Naive B cell (primary cell): Measurements from ENCODE around the gene APRT. TPM values are rescaled to one million over a fixed set of nuclear protein-coding genes. Genes with fewer than 3 reads are reported as not detected.
A peak's percentile ranks its signal among the peaks of the same experiment; 100 is the strongest.

ENCODE experiments used
- ATAC-seq, 2 donors: fragments of 150-1000 bp; cut with Tn5 transposase; 2 replicates each; pipeline ENCODE4 v1.10.0; 2021; ENCODE audit warnings: low read depth in 2 of 2, mild to moderate bottlenecking in 2 of 2, moderate library complexity in 2 of 2
- DNase-seq: peaks from one replicate; pipeline ENCODE4 v3.0.0; 2022
- H3K27ac Mint-ChIP-seq, 6 donors: one replicate each; pipeline ENCODE4 v1.8.0; 2020 to 2022; ENCODE audit warnings: mild to moderate bottlenecking in 6 of 6, mixed read lengths in 6 of 6, moderate library complexity in 5 of 6, inconsistent platforms in 2 of 6
- H3K27me3 Mint-ChIP-seq, 3 donors: one replicate each; pipeline ENCODE4 v1.8.0; 2021 to 2022; ENCODE audit warnings: mixed read lengths in 3 of 3, mild to moderate bottlenecking in 1 of 3
- H3K36me3 Mint-ChIP-seq, 2 donors: one replicate each; pipeline ENCODE4 v1.8.0; 2020 to 2022; ENCODE audit warnings: mixed read lengths in 2 of 2, inconsistent platforms in 1 of 2, mild to moderate bottlenecking in 1 of 2
- H3K4me1 Mint-ChIP-seq, 3 donors: one replicate each; pipeline ENCODE4 v1.8.0; 2020 to 2022; ENCODE audit warnings: mixed read lengths in 3 of 3, inconsistent platforms in 1 of 3, mild to moderate bottlenecking in 1 of 3, moderate library complexity in 1 of 3
- H3K4me3 Mint-ChIP-seq, 8 donors: one replicate each; pipeline ENCODE4 v1.8.0; 2020 to 2022; ENCODE audit warnings: mild to moderate bottlenecking in 8 of 8, mixed read lengths in 8 of 8, moderate library complexity in 8 of 8, inconsistent platforms in 2 of 8
- H3K9me3 Mint-ChIP-seq, 7 donors: one replicate each; pipeline ENCODE4 v1.8.0; 2020 to 2022; ENCODE audit warnings: mixed read lengths in 7 of 7, mild to moderate bottlenecking in 5 of 7, inconsistent platforms in 2 of 7, moderate library complexity in 1 of 7
- polyA plus RNA-seq, 6 donors: library from polyadenylated mRNA; unstranded; fragments of 300-500 nt; fragmentation: Illumina TruSeq; gene quantifications; one replicate each; pipeline ENCODE4 v1.2.3, GENCODE V29; 2021; ENCODE audit warnings: low read depth in 6 of 6

Gene APRT
- polyA plus RNA-seq, 6 donors from 2014 or later = 330 to 484 (median 384) TPM

- DNase-seq = no peak
- H3K27ac Mint-ChIP-seq = peak overlapping the region in 2 of 6 donors; percentile 26 to 62
Measured at GRCh38 chr16:88804552-88805339, 7.0 kb downstream of the APRT start.

GRCh38 chr16:88804173-88804551, 7.6 kb downstream of the APRT start:
- ATAC-seq = no peak
- Mint-ChIP-seq H3K36me3 (no peaks in the 10 kb centered on the region), H3K9me3 (no peaks in the 10 kb centered on the region), H3K27ac (peak overlapping the region in 2 of 6 donors; percentile 26 to 62), H3K27me3 (no peaks in the 10 kb centered on the region), H3K4me1 (peaks cover 14 to 28% (median 26%) of the 10 kb centered on the region in 3 donors), H3K4me3 (peak overlapping the region; percentile 44 to 82 (median 61))
- DNase-seq = no peak

More at GRCh38 chr16:88804552-88805339, 7.0 kb downstream of the APRT start:
- Mint-ChIP-seq H3K27me3 (no peaks in the 10 kb centered on the region), H3K4me3 (peak overlapping the region in 6 of 8 donors; percentile 44 to 71 (median 57)), H3K9me3 (no peaks in the 10 kb centered on the region), H3K4me1 (peaks cover 14 to 30% (median 23%) of the 10 kb centered on the region in 3 donors), H3K36me3 (no peaks in the 10 kb centered on the region)
- no peak for ATAC-seq

GRCh38 chr16:88803264-88803987, 8.3 kb downstream of the APRT start, which contains the start of gene CDT1:
TSS of gene CDT1 (plus strand) at chr16:88803789. CDS start at chr16:88803832, 43 bp downstream.
- Mint-ChIP-seq H3K27ac (peak within 1 kb of the TSS; percentile 53 to 93 (median 88)), H3K4me3 (peak within 1 kb of the TSS; percentile 80 to 94 (median 88)), H3K36me3 (no peaks in the 10 kb centered on the region)

DNA sequence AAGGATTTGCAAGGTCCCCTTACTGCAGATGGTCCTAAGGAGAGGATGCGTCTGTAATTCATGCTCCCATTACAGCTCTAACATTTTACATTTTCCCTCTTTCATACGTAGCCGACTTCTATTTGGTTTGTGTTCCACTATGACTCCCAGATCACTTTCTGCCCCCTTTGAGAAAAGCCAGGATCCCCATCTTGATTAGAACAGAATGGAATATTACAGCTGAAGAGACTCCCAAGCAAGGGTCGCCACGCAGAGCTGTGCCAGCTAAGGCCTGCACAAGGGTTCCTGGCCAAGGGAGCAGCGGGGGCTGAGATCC, 11.5 kb downstream of the APRT start:
- Mint-ChIP-seq H3K4me1 (peaks cover 14 to 28% (median 26%) of the 10 kb centered on the region in 3 donors), H3K27me3 (no peaks in the 10 kb centered on the region), H3K9me3 (no peaks in the 10 kb centered on the region), H3K36me3 (no peaks in the 10 kb centered on the region), H3K27ac (peak overlapping the region in 1 of 6 donors; percentile 6), H3K4me3 (peak overlapping the region in 5 of 8 donors; percentile 3 to 91 (median 29))
- ATAC-seq (no peak), DNase-seq (no peak)

More at GRCh38 chr16:88803264-88803987, 8.3 kb downstream of the APRT start, which contains the start of gene CDT1:
- H3K9me3 Mint-ChIP-seq = no peaks in the 10 kb centered on the region
- no peaks in the 10 kb centered on the region for H3K27me3 Mint-ChIP-seq
- ATAC-seq (peak; percentile 53 to 65), DNase-seq (peak; percentile 79)
- peaks cover 14 to 28% (median 24%) of the 10 kb centered on the region in 3 donors for H3K4me1 Mint-ChIP-seq

- no peak for DNase-seq
- no peak for ATAC-seq
- H3K9me3 Mint-ChIP-seq = no peaks in the 10 kb centered on the region
- H3K27ac Mint-ChIP-seq = peak overlapping the region in 1 of 6 donors; percentile 6
- no peaks in the 10 kb centered on the region for H3K27me3 Mint-ChIP-seq
- H3K4me1 Mint-ChIP-seq = peaks cover 14 to 32% (median 31%) of the 10 kb centered on the region in 3 donors
- no peaks in the 10 kb centered on the region for H3K36me3 Mint-ChIP-seq
- H3K4me3 Mint-ChIP-seq = peak overlapping the region in 4 of 8 donors; percentile 3 to 91 (median 28)
Measured at GRCh38 chr16:88799569-88800276, 12.0 kb downstream of the APRT start.

GRCh38 chr16:88798772-88799455, 12.8 kb downstream of the APRT start:
- DNase-seq (no peak), ATAC-seq (no peak)
- H3K27me3 Mint-ChIP-seq = no peaks in the 10 kb centered on the region
- H3K9me3 Mint-ChIP-seq = no peaks in the 10 kb centered on the region
- H3K27ac Mint-ChIP-seq = no peak overlapping the region
- no peaks in the 10 kb centered on the region for H3K36me3 Mint-ChIP-seq
- H3K4me3 Mint-ChIP-seq = peak overlapping the region in 1 of 8 donors; percentile 30
- peaks cover 11 to 39% (median 34%) of the 10 kb centered on the region in 3 donors for H3K4me1 Mint-ChIP-seq

DNA sequence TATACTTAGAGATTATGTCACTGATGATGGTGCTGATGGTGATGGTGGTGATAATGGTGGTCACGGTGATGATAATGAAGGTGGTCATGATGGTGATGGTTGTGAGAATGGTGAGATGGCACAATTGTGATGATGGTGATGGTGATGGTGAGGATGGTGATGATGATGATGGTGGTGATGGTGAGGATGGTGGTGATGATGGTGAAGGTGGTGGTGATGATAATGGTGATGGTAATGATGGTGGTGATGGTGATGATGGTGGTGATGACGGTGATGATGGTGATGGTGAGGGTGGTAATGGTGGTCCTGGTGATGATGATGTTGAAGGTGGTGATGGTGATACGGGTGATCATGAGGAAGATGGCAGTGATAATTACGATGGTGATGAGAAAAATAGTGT, 13.7 kb downstream of the APRT start:
- Mint-ChIP-seq H3K27ac (no peak overlapping the region), H3K9me3 (no peaks in the 10 kb centered on the region), H3K27me3 (no peaks in the 10 kb centered on the region), H3K4me1 (peaks cover 11 to 47% (median 42%) of the 10 kb centered on the region in 3 donors), H3K36me3 (no peaks in the 10 kb centered on the region), H3K4me3 (no peak overlapping the region)
- DNase-seq = no peak
- ATAC-seq = no peak

GRCh38 chr16:88796278-88796677, 15.4 kb downstream of the APRT start:
- Mint-ChIP-seq H3K4me3 (no peak overlapping the region), H3K4me1 (peaks cover 18 to 50% (median 44%) of the 10 kb centered on the region in 3 donors), H3K9me3 (no peaks in the 10 kb centered on the region), H3K27ac (peak overlapping the region in 1 of 6 donors; percentile 74), H3K27me3 (no peaks in the 10 kb centered on the region), H3K36me3 (no peaks in the 10 kb centered on the region)
- DNase-seq (no peak), ATAC-seq (no peak)

DNA sequence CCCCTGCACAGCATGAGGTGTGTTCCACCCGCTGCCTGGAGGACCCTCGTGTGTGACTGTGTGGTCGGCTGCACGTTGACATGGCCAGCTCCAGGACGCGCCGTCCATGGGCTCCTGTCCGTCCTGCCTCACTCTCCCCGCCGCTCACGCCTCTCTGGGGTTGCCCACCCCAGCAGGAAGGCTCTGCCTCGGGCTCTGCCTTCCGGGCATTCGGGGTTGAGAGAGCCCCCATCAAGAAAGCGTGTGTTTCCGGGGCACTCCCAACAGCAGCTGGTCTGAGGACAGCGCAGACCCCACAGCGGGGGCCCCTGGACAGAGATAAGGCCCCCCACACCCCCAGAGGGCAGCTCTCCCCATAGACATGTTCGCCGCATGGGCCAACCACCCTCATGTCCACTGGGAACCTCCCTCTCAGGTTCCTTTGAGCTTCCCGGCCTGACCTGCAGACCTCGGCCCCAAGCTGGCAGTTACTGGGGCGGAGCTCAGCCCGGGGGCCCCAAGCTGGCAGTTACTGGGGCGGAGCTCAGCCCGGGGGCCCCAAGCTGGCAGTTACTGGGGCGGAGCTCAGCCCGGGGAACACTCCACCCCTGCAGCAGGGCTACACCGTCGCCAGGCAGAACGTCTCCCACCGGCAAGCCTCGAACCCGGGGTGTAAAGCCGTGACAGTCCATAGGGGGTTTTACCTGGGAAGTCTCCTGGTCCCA, 18.3 kb downstream of the APRT start:
- no peaks in the 10 kb centered on the region for H3K9me3 Mint-ChIP-seq
- peak; percentile 34 for ATAC-seq
- H3K4me1 Mint-ChIP-seq = peaks cover 25 to 53% (median 46%) of the 10 kb centered on the region in 3 donors

GRCh38 chr16:88792668-88793250, 19.0 kb downstream of the APRT start:
- Mint-ChIP-seq H3K9me3 (no peaks in the 10 kb centered on the region), H3K27me3 (no peaks in the 10 kb centered on the region), H3K36me3 (no peaks in the 10 kb centered on the region), H3K4me1 (peaks cover 25 to 53% (median 46%) of the 10 kb centered on the region in 3 donors), H3K4me3 (peak overlapping the region in 6 of 8 donors; percentile 22 to 69 (median 46)), H3K27ac (peak overlapping the region in 2 of 6 donors; percentile 14 to 38)
- DNase-seq = no peak
- no peak for ATAC-seq

More for the DNA sequence above, 18.3 kb downstream of the APRT start:
- peak overlapping the region in 7 of 8 donors; percentile 19 to 84 (median 43) for H3K4me3 Mint-ChIP-seq
- peak overlapping the region in 1 of 6 donors; percentile 81 for H3K27ac Mint-ChIP-seq
- H3K36me3 Mint-ChIP-seq = no peaks in the 10 kb centered on the region
- H3K27me3 Mint-ChIP-seq = no peaks in the 10 kb centered on the region
- no peak for DNase-seq

DNA sequence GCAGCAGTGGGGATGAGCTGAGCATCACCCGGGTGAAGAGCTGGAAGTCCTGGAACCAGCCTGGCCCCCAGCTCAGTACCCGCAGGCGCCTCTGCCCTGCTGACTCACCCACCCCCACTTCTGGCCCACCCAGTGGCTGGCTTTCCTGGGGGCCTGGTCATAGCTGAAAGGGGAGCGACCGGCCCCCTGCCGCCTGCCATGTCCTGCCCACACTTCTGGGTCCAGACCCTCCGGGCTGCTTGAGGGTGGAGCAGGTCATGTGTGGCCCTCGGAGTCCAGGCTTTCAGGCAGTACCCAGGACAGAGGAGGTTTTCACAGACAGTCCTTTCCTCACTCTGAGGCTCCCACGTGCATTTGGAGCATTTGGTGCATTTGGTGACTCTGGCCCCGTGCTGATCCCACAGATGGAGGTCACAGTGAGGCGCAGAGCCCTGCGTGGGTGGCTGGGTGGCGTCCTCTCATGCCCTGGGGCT, 19.6 kb downstream of the APRT start:
- no peak for DNase-seq
- peak overlapping the region in 4 of 8 donors; percentile 25 to 67 (median 26) for H3K4me3 Mint-ChIP-seq

More for the DNA sequence above, 19.6 kb downstream of the APRT start:
- ATAC-seq = no peak
- peaks cover 25 to 53% (median 48%) of the 10 kb centered on the region in 3 donors for H3K4me1 Mint-ChIP-seq
- H3K9me3 Mint-ChIP-seq = no peaks in the 10 kb centered on the region
- no peaks in the 10 kb centered on the region for H3K27me3 Mint-ChIP-seq
- H3K27ac Mint-ChIP-seq = peak overlapping the region in 2 of 6 donors; percentile 41 to 65
- H3K36me3 Mint-ChIP-seq = no peaks in the 10 kb centered on the region
